HCT116 (cell line): Measurements from ENCODE around the gene ACTL10. TPM values are rescaled to one million over a fixed set of nuclear protein-coding genes. Genes with fewer than 3 reads are reported as not detected.

ENCODE experiments used
- ATAC-seq: fragments of 200-7000 bp; cut with Tn5 transposase; 2 replicates; pipeline ENCODE4 v1.9.1; 2020; ENCODE audit warnings: mild to moderate bottlenecking, moderate library complexity
- BruUV-seq: library from RNA; stranded (reverse); fragments of 400-500 nt; replicated peaks from 2 replicates; lab custom pipeline; 2021; lab: Mats Ljungman, UMichigan
- CTCF ChIA-PET: fragments of 300-600 bp; sonication (Branson Sonifier 250); formaldehyde crosslinking; loops from one replicate; lab custom pipeline; 2021; ENCODE audit warnings: antibody characterized with exemption; lab: Charles Lee
- POLR2A ChIA-PET: fragments of 300-600, 350-600 bp; sonication (Branson Sonifier 250); formaldehyde crosslinking; loops from one replicate; lab custom pipeline; 2021; ENCODE audit warnings: antibody characterized with exemption; lab: Charles Lee
- RAD21 ChIA-PET, 2 experiments: fragments of 300-600 bp; sonication (Branson Sonifier 250); formaldehyde crosslinking; loops; one replicate each; lab custom pipeline; 2023; ENCODE audit warnings: low total read pairs in 2 of 2; ENCODE audit not compliant: uncharacterized antibody in 2 of 2, unreplicated experiment in 2 of 2, low non-redundant PET in 1 of 2; lab: Charles Lee
- DNase-seq: peaks from one replicate; pipeline ENCODE4 v3.0.0-alpha.2; 2010; ENCODE audit warnings: low read depth, low spot score
- H2AFZ ChIP-seq: fragments of 200-600 bp; shearing (Covaris generic), sonication (generic); 2 replicates; pipeline ENCODE4 v1.6.1; 2017; ENCODE audit warnings: low read depth, mixed run types, mixed read lengths, antibody characterized with exemption, low read length; ENCODE audit not compliant: poor library complexity, severe bottlenecking
- H3K27ac ChIP-seq: 2 replicates; pipeline ENCODE4 v1.5.1; 2012; ENCODE audit warnings: low read depth, low read length
- H3K27me3 ChIP-seq: fragments of 200-600 bp; sonication (generic); 2 replicates; pipeline ENCODE4 v1.6.1; 2016; ENCODE audit warnings: mixed run types, low read length, mixed read lengths; ENCODE audit not compliant: insufficient read depth
- H3K36me3 ChIP-seq, 2 experiments: fragments of 200-500 bp in 1 of 2; fragments of 200-600 bp in 1 of 2; sonication (Bioruptor generic) in 1 of 2; sonication (generic) in 1 of 2; 2 replicates each; pipeline versions ENCODE4 v1.5.1 to v1.6.1; 2014 to 2016; ENCODE audit warnings: low read length in 2 of 2, inconsistent platforms in 1 of 2, mixed read lengths in 1 of 2, mixed run types in 1 of 2; ENCODE audit not compliant: insufficient read depth in 2 of 2, control insufficient read depth in 1 of 2
- H3K4me1 ChIP-seq, 2 experiments: fragments of 200-600 bp in 1 of 2; sonication (generic) in 1 of 2; 2 replicates each; pipeline versions ENCODE4 v1.5.1 to v1.6.1; 2012 to 2017; ENCODE audit warnings: low read length in 2 of 2, inconsistent platforms in 1 of 2, mild to moderate bottlenecking in 1 of 2, mixed read lengths in 1 of 2, mixed run types in 1 of 2, moderate library complexity in 1 of 2; ENCODE audit not compliant: insufficient read depth in 2 of 2, control insufficient read depth in 1 of 2
- H3K4me2 ChIP-seq: fragments of 200-600 bp; sonication (generic); 2 replicates; pipeline ENCODE4 v1.6.1; 2017; ENCODE audit warnings: mixed run types, low read length, mixed read lengths
- H3K4me3 ChIP-seq, 2 experiments: fragments of 200-600 bp in 1 of 2; sonication (generic) in 1 of 2; replicated peaks in 1 of 2; 2 replicates each; pipeline ENCODE4 v1.5.1; 2011 to 2016; ENCODE audit warnings: low read length in 2 of 2, control low read depth in 1 of 2, low read depth in 1 of 2, mild to moderate bottlenecking in 1 of 2, mixed read lengths in 1 of 2, mixed run types in 1 of 2
- H3K79me2 ChIP-seq: fragments of 200-600 bp; sonication (generic); 2 replicates; pipeline ENCODE4 v1.6.1; 2017; ENCODE audit warnings: mild to moderate bottlenecking, mixed run types, low read length, moderate library complexity, mixed read lengths; ENCODE audit not compliant: insufficient read depth
- H3K9ac ChIP-seq: fragments of 200-600 bp; sonication (generic); 2 replicates; pipeline ENCODE4 v1.6.1; 2016; ENCODE audit warnings: low read length, mixed read lengths
- H3K9me2 ChIP-seq: fragments of 200-600 bp; sonication (generic), shearing (Covaris generic); 2 replicates; pipeline ENCODE4 v1.6.1; 2017; ENCODE audit warnings: mixed run types, mild to moderate bottlenecking, moderate library complexity; ENCODE audit not compliant: insufficient read depth
- H3K9me3 ChIP-seq, 2 experiments: fragments of 200-500 bp in 1 of 2; fragments of 200-600 bp in 1 of 2; sonication (Bioruptor generic) in 1 of 2; sonication (generic) in 1 of 2; 2 replicates each; pipeline ENCODE4 v1.6.1; 2014 to 2017; ENCODE audit warnings: low read length in 2 of 2, mixed read lengths in 2 of 2, inconsistent platforms in 1 of 2, low read depth in 1 of 2, mild to moderate bottlenecking in 1 of 2, mixed run types in 1 of 2, moderate library complexity in 1 of 2; ENCODE audit not compliant: control insufficient read depth in 1 of 2, insufficient read depth in 1 of 2
- H4K20me1 ChIP-seq: fragments of 200-600 bp; sonication (generic), shearing (Covaris generic); 2 replicates; pipeline ENCODE4 v1.6.1; 2017; ENCODE audit warnings: mixed run types, mild to moderate bottlenecking, moderate library complexity; ENCODE audit not compliant: insufficient read depth
- CEBPB ChIP-seq: IDR thresholded peaks from 2 replicates; pipeline ENCODE4 v1.6.1; 2012; ENCODE audit warnings: low read depth
- EGR1 ChIP-seq: IDR thresholded peaks from 2 replicates; pipeline ENCODE4 v1.6.1; 2012; ENCODE audit warnings: low read depth
- POLR2AphosphoS5 ChIP-seq: IDR thresholded peaks from 2 replicates; pipeline ENCODE4 v1.6.1; 2011; ENCODE audit warnings: mild to moderate bottlenecking, low read depth, low read length, moderate library complexity
- YY1 ChIP-seq: IDR thresholded peaks from 2 replicates; pipeline ENCODE4 v1.6.1; 2011; ENCODE audit warnings: low read length, low read depth, moderate library complexity, mild to moderate bottlenecking; ENCODE audit not compliant: insufficient replicate concordance; ENCODE audit errors: extremely low read depth
- ZNF274 ChIP-seq: fragments of 200-500 bp; sonication (Bioruptor generic); IDR thresholded peaks from 2 replicates; pipeline ENCODE4 v1.6.1; 2014; ENCODE audit warnings: mild to moderate bottlenecking, low read depth, low read length, inconsistent platforms
- intact Hi-C: fragments of 100-400 bp; cut with micrococcal nuclease; formaldehyde crosslinking; loops from 2 replicates; pipeline ENCODE4 v1.10.0; 2022
- total RNA-seq: library from RNA; stranded (reverse); gene quantifications from one replicate; pipeline ENCODE4 v1.2.1, GENCODE V29; 2021; ENCODE audit not compliant: unreplicated experiment
- TF ChIP-seq, protein P1 (sequence below): IDR thresholded peaks from 2 replicates; pipeline ENCODE4 v1.6.1; 2011; ENCODE audit warnings: mild to moderate bottlenecking, low read length, moderate library complexity; ENCODE audit not compliant: insufficient replicate concordance; ENCODE audit errors: extremely low read depth
- TF ChIP-seq, protein P2 (sequence below): IDR thresholded peaks from 2 replicates; pipeline ENCODE4 v1.6.1; 2012; ENCODE audit warnings: low read depth

The ACTL10 gene
- total RNA-seq, 1 experiment from 2014 or later: 0.22 TPM

DNA sequence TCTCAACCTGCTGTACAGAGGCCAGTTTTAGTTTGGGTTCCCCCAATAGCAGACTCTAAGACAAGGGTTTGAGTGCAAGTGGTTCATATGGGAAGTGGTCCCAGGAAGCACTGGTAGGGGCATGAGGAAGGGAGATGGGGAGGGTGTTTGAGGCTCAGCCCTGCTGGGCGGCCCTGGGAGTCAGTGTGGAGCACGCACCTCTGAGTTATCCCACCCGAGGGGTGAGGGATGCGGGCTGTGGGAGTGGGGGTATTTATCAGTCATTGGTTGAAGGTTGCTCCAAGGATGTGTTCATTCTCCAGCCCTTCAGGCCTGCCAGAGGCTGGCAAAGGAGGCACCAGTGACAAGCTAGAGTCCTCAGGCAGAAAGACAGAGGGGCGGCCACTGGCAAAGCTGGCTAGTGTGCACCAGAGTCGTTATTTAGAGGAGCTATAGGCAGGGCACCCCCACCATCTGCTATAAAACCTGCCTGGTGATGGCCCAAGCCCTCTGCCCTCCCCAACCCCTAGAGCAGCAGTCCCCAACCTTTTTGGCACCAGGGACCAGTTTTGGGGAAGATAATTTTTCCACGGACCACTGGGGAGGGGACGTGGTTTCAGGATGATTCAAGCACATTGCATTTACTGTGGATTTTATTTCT is 36.9 kb downstream of the ACTL10 start:
- ChIA-PET POLR2A (no interaction called here), CTCF (no interaction called here), RAD21 (no interaction called here)
- H3K9me2 ChIP-seq: no peaks in the 10 kb centered on the region
- TF ChIP-seq EGR1: no peak
- TF ChIP-seq, protein P1, sequence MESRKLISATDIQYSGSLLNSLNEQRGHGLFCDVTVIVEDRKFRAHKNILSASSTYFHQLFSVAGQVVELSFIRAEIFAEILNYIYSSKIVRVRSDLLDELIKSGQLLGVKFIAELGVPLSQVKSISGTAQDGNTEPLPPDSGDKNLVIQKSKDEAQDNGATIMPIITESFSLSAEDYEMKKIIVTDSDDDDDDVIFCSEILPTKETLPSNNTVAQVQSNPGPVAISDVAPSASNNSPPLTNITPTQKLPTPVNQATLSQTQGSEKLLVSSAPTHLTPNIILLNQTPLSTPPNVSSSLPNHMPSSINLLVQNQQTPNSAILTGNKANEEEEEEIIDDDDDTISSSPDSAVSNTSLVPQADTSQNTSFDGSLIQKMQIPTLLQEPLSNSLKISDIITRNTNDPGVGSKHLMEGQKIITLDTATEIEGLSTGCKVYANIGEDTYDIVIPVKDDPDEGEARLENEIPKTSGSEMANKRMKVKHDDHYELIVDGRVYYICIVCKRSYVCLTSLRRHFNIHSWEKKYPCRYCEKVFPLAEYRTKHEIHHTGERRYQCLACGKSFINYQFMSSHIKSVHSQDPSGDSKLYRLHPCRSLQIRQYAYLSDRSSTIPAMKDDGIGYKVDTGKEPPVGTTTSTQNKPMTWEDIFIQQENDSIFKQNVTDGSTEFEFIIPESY: no peak
- TF ChIP-seq POLR2AphosphoS5: no peak
- TF ChIP-seq, protein P2, sequence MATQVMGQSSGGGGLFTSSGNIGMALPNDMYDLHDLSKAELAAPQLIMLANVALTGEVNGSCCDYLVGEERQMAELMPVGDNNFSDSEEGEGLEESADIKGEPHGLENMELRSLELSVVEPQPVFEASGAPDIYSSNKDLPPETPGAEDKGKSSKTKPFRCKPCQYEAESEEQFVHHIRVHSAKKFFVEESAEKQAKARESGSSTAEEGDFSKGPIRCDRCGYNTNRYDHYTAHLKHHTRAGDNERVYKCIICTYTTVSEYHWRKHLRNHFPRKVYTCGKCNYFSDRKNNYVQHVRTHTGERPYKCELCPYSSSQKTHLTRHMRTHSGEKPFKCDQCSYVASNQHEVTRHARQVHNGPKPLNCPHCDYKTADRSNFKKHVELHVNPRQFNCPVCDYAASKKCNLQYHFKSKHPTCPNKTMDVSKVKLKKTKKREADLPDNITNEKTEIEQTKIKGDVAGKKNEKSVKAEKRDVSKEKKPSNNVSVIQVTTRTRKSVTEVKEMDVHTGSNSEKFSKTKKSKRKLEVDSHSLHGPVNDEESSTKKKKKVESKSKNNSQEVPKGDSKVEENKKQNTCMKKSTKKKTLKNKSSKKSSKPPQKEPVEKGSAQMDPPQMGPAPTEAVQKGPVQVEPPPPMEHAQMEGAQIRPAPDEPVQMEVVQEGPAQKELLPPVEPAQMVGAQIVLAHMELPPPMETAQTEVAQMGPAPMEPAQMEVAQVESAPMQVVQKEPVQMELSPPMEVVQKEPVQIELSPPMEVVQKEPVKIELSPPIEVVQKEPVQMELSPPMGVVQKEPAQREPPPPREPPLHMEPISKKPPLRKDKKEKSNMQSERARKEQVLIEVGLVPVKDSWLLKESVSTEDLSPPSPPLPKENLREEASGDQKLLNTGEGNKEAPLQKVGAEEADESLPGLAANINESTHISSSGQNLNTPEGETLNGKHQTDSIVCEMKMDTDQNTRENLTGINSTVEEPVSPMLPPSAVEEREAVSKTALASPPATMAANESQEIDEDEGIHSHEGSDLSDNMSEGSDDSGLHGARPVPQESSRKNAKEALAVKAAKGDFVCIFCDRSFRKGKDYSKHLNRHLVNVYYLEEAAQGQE: no peak
- no peak for TF ChIP-seq YY1
- no peak for TF ChIP-seq CEBPB
- TF ChIP-seq ZNF274: no peak
- H3K79me2 ChIP-seq: no peaks in the 10 kb centered on the region
- BruUV-seq: no TSS peak
- H3K27me3 ChIP-seq: no peaks in the 10 kb centered on the region
- H4K20me1 ChIP-seq: no peaks in the 10 kb centered on the region
- H3K36me3 ChIP-seq: 0 out of 4 replicates have a peak, but pooled peaks cover 0 to 5% of the 10 kb centered on the region in 2 experiments
- ATAC-seq (no peak), DNase-seq (no peak)
- H3K27ac ChIP-seq: no peak overlapping the region
- H3K9me3 ChIP-seq: no peaks in the 10 kb centered on the region
- no peak overlapping the region for H3K4me2 ChIP-seq
- no peak overlapping the region for H3K9ac ChIP-seq
- H3K4me1 ChIP-seq: peaks cover 0 to 6% of the 10 kb centered on the region in 2 experiments; a peak in 3 of 4 replicates
- no peak overlapping the region for H2AFZ ChIP-seq
- intact Hi-C loops: no loop called here
- H3K4me3 ChIP-seq: no peak overlapping the region
